ENCODE results near the gene GRAP2.

GRCh38 chr22:39883057-39883456, 17.8 kb upstream of the GRAP2 start:
- TF ChIP-seq, protein P1, sequence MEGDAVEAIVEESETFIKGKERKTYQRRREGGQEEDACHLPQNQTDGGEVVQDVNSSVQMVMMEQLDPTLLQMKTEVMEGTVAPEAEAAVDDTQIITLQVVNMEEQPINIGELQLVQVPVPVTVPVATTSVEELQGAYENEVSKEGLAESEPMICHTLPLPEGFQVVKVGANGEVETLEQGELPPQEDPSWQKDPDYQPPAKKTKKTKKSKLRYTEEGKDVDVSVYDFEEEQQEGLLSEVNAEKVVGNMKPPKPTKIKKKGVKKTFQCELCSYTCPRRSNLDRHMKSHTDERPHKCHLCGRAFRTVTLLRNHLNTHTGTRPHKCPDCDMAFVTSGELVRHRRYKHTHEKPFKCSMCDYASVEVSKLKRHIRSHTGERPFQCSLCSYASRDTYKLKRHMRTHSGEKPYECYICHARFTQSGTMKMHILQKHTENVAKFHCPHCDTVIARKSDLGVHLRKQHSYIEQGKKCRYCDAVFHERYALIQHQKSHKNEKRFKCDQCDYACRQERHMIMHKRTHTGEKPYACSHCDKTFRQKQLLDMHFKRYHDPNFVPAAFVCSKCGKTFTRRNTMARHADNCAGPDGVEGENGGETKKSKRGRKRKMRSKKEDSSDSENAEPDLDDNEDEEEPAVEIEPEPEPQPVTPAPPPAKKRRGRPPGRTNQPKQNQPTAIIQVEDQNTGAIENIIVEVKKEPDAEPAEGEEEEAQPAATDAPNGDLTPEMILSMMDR (conservative IDR thresholded peaks at IDR 0.05; ENCODE audit: low read depth, low read length): no peak
- TF ChIP-seq EZH2phosphoT487 (IDR thresholded peaks at IDR 0.05; ENCODE audit: borderline replicate concordance, low read length): no peak

All from PC-3 (cell line).